Transverse colon (tissue), 4 donors: ENCODE data around the gene SLC15A2.

Experiments
- CTCF ChIP-seq, 5 experiments: fragments of 200-600 bp in 3 of 5; fragments of 450-650 bp in 2 of 5; sonication (generic) in 3 of 5; IDR thresholded peaks; 1 replicate in 2 of 5; 2 replicates in 3 of 5; pipeline ENCODE4 v1.5.1; 2016 to 2017; ENCODE audit warnings: antibody characterized with exemption in 5 of 5, inconsistent platforms in 3 of 5, mild to moderate bottlenecking in 2 of 5, moderate library complexity in 1 of 5
- EP300 ChIP-seq: sonication (generic); formaldehyde crosslinking; IDR thresholded peaks from one replicate; pipeline ENCODE4 v1.6.1; 2017; ENCODE audit warnings: antibody characterized with exemption, low read depth
- POLR2A ChIP-seq: fragments of 450-650 bp; IDR thresholded peaks from one replicate; pipeline ENCODE4 v1.6.1; 2016; ENCODE audit warnings: antibody characterized with exemption, mild to moderate bottlenecking, moderate library complexity
- POLR2AphosphoS5 ChIP-seq, 3 donors: sonication (generic); formaldehyde crosslinking; IDR thresholded peaks; one replicate each; pipeline ENCODE4 v1.6.1; 2016; ENCODE audit warnings: antibody characterized with exemption in 3 of 3

- TF ChIP-seq CTCF (IDR thresholded peaks at IDR 0.05): no peak
- no peak for TF ChIP-seq POLR2A
- no peak for TF ChIP-seq EP300
- no peak for TF ChIP-seq POLR2AphosphoS5 (IDR thresholded peaks at IDR 0.05)
Measured at GRCh38 chr3:121895121-121895520, 920 bp downstream of the SLC15A2 start.
